SK-N-SH treated with all-trans-retinoic acid at 6 μM for 48 hours (cell line): ENCODE results near the gene ACTL6A.

Source experiments
- ATAC-seq: fragments of 200-7000 bp; cut with Tn5 transposase; 3 replicates; pipeline ENCODE4 v1.9.1; 2020; ENCODE audit warnings: mild to moderate bottlenecking, moderate library complexity
- ARNTL ChIP-seq: fragments of 450-650 bp; formaldehyde crosslinking; IDR thresholded peaks from 2 replicates; pipeline ENCODE4 v1.5.0; 2020; ENCODE audit warnings: low read depth, mild to moderate bottlenecking, moderate library complexity, borderline replicate concordance
- BACH2 ChIP-seq: fragments of 250-450 bp; sonication (Bioruptor Pico); IDR thresholded peaks from 2 replicates; pipeline ENCODE4 v1.9.0; 2021; ENCODE audit warnings: mild to moderate bottlenecking, borderline replicate concordance
- CREB5 ChIP-seq: fragments of 250-450 bp; sonication (Bioruptor Pico); IDR thresholded peaks from 2 replicates; pipeline ENCODE4 v1.5.1; 2020; ENCODE audit warnings: low read depth, mild to moderate bottlenecking, moderate library complexity
- CSDC2 ChIP-seq: fragments of 250-450 bp; sonication (Bioruptor Pico); IDR thresholded peaks from 2 replicates; pipeline ENCODE4 v1.5.0; 2020; ENCODE audit warnings: mild to moderate bottlenecking, moderate library complexity
- CSRNP3 ChIP-seq: fragments of 250-450 bp; sonication (Bioruptor Pico); IDR thresholded peaks from 2 replicates; pipeline ENCODE4 v1.5.1; 2021; ENCODE audit warnings: mild to moderate bottlenecking, moderate library complexity
- ESRRG ChIP-seq: fragments of 250-450 bp; sonication (Bioruptor Pico); IDR thresholded peaks from 2 replicates; pipeline ENCODE4 v1.6.1; 2021; ENCODE audit warnings: mild to moderate bottlenecking
- GLIS3 ChIP-seq: fragments of 250-450 bp; sonication (Bioruptor Pico); IDR thresholded peaks from 2 replicates; pipeline ENCODE4 v1.5.0; 2020; ENCODE audit warnings: mild to moderate bottlenecking, moderate library complexity
- ISL1 ChIP-seq: fragments of 250-450 bp; sonication (Bioruptor Pico); IDR thresholded peaks from 2 replicates; pipeline ENCODE4 v2.1.2; 2022; ENCODE audit warnings: mild to moderate bottlenecking, moderate library complexity
- OSR1 ChIP-seq: fragments of 250-450 bp; sonication (Bioruptor Pico); IDR thresholded peaks from 2 replicates; pipeline ENCODE4 v1.8.0; 2022; ENCODE audit warnings: moderate library complexity, mild to moderate bottlenecking, inconsistent platforms
- PATZ1 ChIP-seq: fragments of 250-450 bp; sonication (Bioruptor Pico); IDR thresholded peaks from 2 replicates; pipeline ENCODE4 v1.8.0; 2020; ENCODE audit warnings: mild to moderate bottlenecking, moderate library complexity, borderline replicate concordance
- POU6F1 ChIP-seq: fragments of 250-450 bp; sonication (Bioruptor Pico); IDR thresholded peaks from 2 replicates; pipeline ENCODE4 v1.8.0; 2021; ENCODE audit warnings: low read depth, mild to moderate bottlenecking, moderate library complexity, borderline replicate concordance
- PPARA ChIP-seq: fragments of 250-450 bp; sonication (Bioruptor Pico); IDR thresholded peaks from 2 replicates; pipeline ENCODE4 v1.5.0; 2020; ENCODE audit warnings: mild to moderate bottlenecking, borderline replicate concordance
- RARB ChIP-seq: fragments of 250-450 bp; sonication (Bioruptor Pico); IDR thresholded peaks from 2 replicates; pipeline ENCODE4 v1.8.0; 2021; ENCODE audit warnings: mild to moderate bottlenecking, moderate library complexity
- SNAI2 ChIP-seq: fragments of 250-450 bp; sonication (Bioruptor Pico); IDR thresholded peaks from 2 replicates; pipeline ENCODE4 v1.5.0; 2020; ENCODE audit warnings: mild to moderate bottlenecking, moderate library complexity
- TCF4 ChIP-seq: fragments of 250-450 bp; sonication (Bioruptor Pico); IDR thresholded peaks from 2 replicates; pipeline ENCODE4 v1.8.0; 2021; ENCODE audit warnings: mild to moderate bottlenecking, moderate library complexity, borderline replicate concordance
- TOX ChIP-seq: fragments of 250-450 bp; sonication (Bioruptor Pico); IDR thresholded peaks from 2 replicates; pipeline ENCODE4 v1.8.0; 2021; ENCODE audit warnings: mild to moderate bottlenecking, moderate library complexity, borderline replicate concordance
- TSHZ2 ChIP-seq: fragments of 250-450 bp; sonication (Bioruptor Pico); IDR thresholded peaks from 2 replicates; pipeline ENCODE4 v1.5.0; 2020; ENCODE audit warnings: mild to moderate bottlenecking, moderate library complexity
- ZC3H10 ChIP-seq: fragments of 250-450 bp; sonication (Bioruptor Pico); IDR thresholded peaks from 2 replicates; pipeline ENCODE4 v1.5.1; 2021; ENCODE audit warnings: mild to moderate bottlenecking, moderate library complexity
- ZFP3 ChIP-seq: fragments of 250-450 bp; sonication (Bioruptor Pico); IDR thresholded peaks from 2 replicates; pipeline ENCODE4 v1.5.0; 2020; ENCODE audit warnings: mild to moderate bottlenecking, moderate library complexity
- ZFP30 ChIP-seq: fragments of 450-650 bp; formaldehyde crosslinking; IDR thresholded peaks from 2 replicates; pipeline ENCODE4 v1.5.0; 2022; ENCODE audit warnings: mild to moderate bottlenecking, moderate library complexity
- ZNF565 ChIP-seq: fragments of 450-650 bp; formaldehyde crosslinking; conservative IDR thresholded peaks from 2 replicates; pipeline ENCODE4 v1.5.0; 2020; ENCODE audit warnings: low read depth, mild to moderate bottlenecking, moderate library complexity
- ZNF70 ChIP-seq: fragments of 450-650 bp; formaldehyde crosslinking; IDR thresholded peaks from 2 replicates; pipeline ENCODE4 v1.5.0; 2020; ENCODE audit warnings: mild to moderate bottlenecking, moderate library complexity

ACTL6A gene

GRCh38 chr3:179541596-179541995 is 21.1 kb upstream of the ACTL6A start (continued):
- TF ChIP-seq CREB5 (CRISPR knock-in tag) = no peak
- TF ChIP-seq ZNF70 (CRISPR knock-in tag) = no peak
- no peak for TF ChIP-seq SNAI2 (CRISPR knock-in tag)
- TF ChIP-seq ZFP3 (CRISPR knock-in tag) = no peak

- ATAC-seq = no peak
- no peak for TF ChIP-seq SNAI2 (CRISPR knock-in tag)
- no peak for TF ChIP-seq OSR1
- no peak for TF ChIP-seq CSDC2 (CRISPR knock-in tag)
- no peak for TF ChIP-seq GLIS3 (CRISPR knock-in tag)
- TF ChIP-seq ZFP30 (CRISPR knock-in tag) = no peak
- TF ChIP-seq ZNF565 = no peak
- no peak for TF ChIP-seq TOX (CRISPR knock-in tag)
Measured at GRCh38 chr3:179542375-179542774, 20.4 kb upstream of the ACTL6A start.

GRCh38 chr3:179544981-179545645 is 17.6 kb upstream of the ACTL6A start:
- TF ChIP-seq TSHZ2 = no peak
- TF ChIP-seq ZNF565 = no peak
- TF ChIP-seq ISL1 = no peak
- no peak for TF ChIP-seq ZNF70 (CRISPR knock-in tag)
- no peak for TF ChIP-seq CSRNP3 (CRISPR knock-in tag)
- TF ChIP-seq ARNTL (CRISPR knock-in tag) = no peak
- TF ChIP-seq GLIS3 (CRISPR knock-in tag) = no peak
- TF ChIP-seq PPARA (CRISPR knock-in tag) = no peak
- TF ChIP-seq ZFP3 (CRISPR knock-in tag) = no peak
- no peak for TF ChIP-seq RARB
- TF ChIP-seq ZC3H10 (CRISPR knock-in tag) = no peak
- no peak for TF ChIP-seq BACH2 (CRISPR knock-in tag)
- no peak for ATAC-seq

GRCh38 chr3:179546814-179547241 is 15.9 kb upstream of the ACTL6A start:
- TF ChIP-seq CSRNP3 (CRISPR knock-in tag) = no peak
- no peak for TF ChIP-seq CSDC2 (CRISPR knock-in tag)
- TF ChIP-seq PATZ1 (CRISPR knock-in tag) = no peak
- no peak for TF ChIP-seq ARNTL (CRISPR knock-in tag)
- no peak for TF ChIP-seq ISL1
- no peak for TF ChIP-seq TCF4 (CRISPR knock-in tag)
- no peak for TF ChIP-seq ESRRG (CRISPR knock-in tag)
- no peak for TF ChIP-seq BACH2 (CRISPR knock-in tag)
- TF ChIP-seq TOX (CRISPR knock-in tag) = no peak
- TF ChIP-seq POU6F1 (CRISPR knock-in tag) = no peak
- no peak for ATAC-seq
